Esophagus squamous epithelium (tissue), 4 donors: ENCODE measurements around the gene PSMD14.

Source experiments
- CTCF ChIP-seq, 6 experiments: fragments of 450-650 bp in 4 of 6; fragments of 200-600 bp in 2 of 6; sonication (generic) in 2 of 6; IDR thresholded peaks; one replicate each; pipeline ENCODE4 v1.5.1; 2016 to 2019; ENCODE audit warnings: antibody characterized with exemption in 6 of 6, mild to moderate bottlenecking in 4 of 6, moderate library complexity in 4 of 6
- POLR2A ChIP-seq, 4 donors: fragments of 450-650 bp; IDR thresholded peaks; one replicate each; pipeline ENCODE4 v1.6.1; 2017; ENCODE audit warnings: antibody characterized with exemption in 4 of 4, mild to moderate bottlenecking in 4 of 4, moderate library complexity in 3 of 4

DNA sequence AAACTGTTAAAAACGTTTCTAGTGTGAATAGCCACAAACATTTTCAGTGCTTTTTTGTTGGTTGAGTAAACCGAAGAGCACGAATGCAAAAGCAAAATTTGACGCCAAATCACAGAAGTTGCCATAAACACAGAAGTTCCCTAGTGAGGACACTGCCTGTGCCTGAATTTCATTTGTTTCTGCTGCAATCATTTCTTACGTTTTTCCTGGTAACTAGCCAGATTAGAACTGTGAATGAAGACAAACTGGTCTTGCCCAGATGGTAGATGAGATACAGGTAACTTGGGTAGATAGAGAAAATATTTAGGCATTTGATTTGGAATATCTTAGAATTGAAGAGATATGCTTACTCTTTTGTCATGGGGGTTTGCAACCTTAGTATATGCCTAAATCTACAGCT is 98.1 kb downstream of the PSMD14 start:
- TF ChIP-seq CTCF (IDR thresholded peaks at IDR 0.05) (no peak), POLR2A (IDR thresholded peaks at IDR 0.05) (no peak)
